GM23338 (cell line): ENCODE measurements around the gene NAPG.
"Not testable (repeated sequence)": the region's sequence is repeated elsewhere in the genome, so short reads cannot be mapped to it uniquely, and the experiment has no call there.

Experiments
- EZH2 ChIP-seq: fragments of 200-600 bp; sonication (generic); IDR thresholded peaks from one replicate; pipeline ENCODE4 v1.8.0; 2017; ENCODE audit warnings: antibody characterized with exemption, mild to moderate bottlenecking, low read depth; ENCODE audit not compliant: unreplicated experiment
- EZH2phosphoT487 ChIP-seq: fragments of 200-600 bp; sonication (generic); IDR thresholded peaks from one replicate; pipeline ENCODE4 v1.8.1; 2018; ENCODE audit warnings: antibody characterized with exemption; ENCODE audit not compliant: unreplicated experiment
- JUNB ChIP-seq: IDR thresholded peaks from one replicate; pipeline ENCODE4 v1.6.1; 2016; ENCODE audit warnings: antibody characterized with exemption; ENCODE audit not compliant: unreplicated experiment
- POLR2AphosphoS5 ChIP-seq: IDR thresholded peaks from 2 replicates; pipeline ENCODE4 v1.6.1; 2016; ENCODE audit warnings: antibody characterized with exemption, low read depth
- TF ChIP-seq, protein P1 (sequence below), 2 experiments: fragments of 200-600 bp in 1 of 2; sonication (generic) in 1 of 2; conservative IDR thresholded peaks; 2 replicates each; pipeline versions ENCODE4 v1.5.1 to v1.6.1; 2016 to 2017; ENCODE audit warnings: antibody characterized with exemption in 2 of 2, low read depth in 2 of 2, mild to moderate bottlenecking in 2 of 2, moderate library complexity in 1 of 2
- TF ChIP-seq, protein P2 (sequence below): IDR thresholded peaks from one replicate; pipeline ENCODE4 v1.6.1; 2018; ENCODE audit warnings: antibody characterized with exemption; ENCODE audit not compliant: unreplicated experiment

DNA sequence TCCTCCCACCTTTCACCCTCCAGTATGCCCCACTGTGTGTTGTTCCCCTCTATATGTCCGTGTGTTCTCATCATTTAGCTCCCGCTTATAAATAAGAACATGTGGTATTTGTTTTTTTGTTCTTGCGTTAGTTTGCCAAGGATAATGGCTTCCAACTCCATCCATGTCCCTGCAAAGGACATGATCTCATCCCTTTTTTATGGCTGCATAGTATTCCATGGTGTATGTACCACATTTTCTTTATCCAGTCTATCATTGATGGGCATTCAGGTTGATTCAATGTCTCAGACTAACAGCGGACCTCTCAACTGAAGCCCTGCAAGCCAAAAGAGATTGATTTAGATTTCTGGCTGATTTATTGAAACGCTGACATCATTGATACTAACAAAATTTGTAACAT lies 44.1 kb downstream of the NAPG start:
- TF ChIP-seq, protein P1, sequence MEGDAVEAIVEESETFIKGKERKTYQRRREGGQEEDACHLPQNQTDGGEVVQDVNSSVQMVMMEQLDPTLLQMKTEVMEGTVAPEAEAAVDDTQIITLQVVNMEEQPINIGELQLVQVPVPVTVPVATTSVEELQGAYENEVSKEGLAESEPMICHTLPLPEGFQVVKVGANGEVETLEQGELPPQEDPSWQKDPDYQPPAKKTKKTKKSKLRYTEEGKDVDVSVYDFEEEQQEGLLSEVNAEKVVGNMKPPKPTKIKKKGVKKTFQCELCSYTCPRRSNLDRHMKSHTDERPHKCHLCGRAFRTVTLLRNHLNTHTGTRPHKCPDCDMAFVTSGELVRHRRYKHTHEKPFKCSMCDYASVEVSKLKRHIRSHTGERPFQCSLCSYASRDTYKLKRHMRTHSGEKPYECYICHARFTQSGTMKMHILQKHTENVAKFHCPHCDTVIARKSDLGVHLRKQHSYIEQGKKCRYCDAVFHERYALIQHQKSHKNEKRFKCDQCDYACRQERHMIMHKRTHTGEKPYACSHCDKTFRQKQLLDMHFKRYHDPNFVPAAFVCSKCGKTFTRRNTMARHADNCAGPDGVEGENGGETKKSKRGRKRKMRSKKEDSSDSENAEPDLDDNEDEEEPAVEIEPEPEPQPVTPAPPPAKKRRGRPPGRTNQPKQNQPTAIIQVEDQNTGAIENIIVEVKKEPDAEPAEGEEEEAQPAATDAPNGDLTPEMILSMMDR (conservative IDR thresholded peaks at IDR 0.05; ENCODE audit: low read depth in 2 of 2), result not testable (repeated sequence)
- TF ChIP-seq EZH2phosphoT487, JUNB, EZH2, POLR2AphosphoS5: not testable (repeated sequence)
- TF ChIP-seq, protein P2, sequence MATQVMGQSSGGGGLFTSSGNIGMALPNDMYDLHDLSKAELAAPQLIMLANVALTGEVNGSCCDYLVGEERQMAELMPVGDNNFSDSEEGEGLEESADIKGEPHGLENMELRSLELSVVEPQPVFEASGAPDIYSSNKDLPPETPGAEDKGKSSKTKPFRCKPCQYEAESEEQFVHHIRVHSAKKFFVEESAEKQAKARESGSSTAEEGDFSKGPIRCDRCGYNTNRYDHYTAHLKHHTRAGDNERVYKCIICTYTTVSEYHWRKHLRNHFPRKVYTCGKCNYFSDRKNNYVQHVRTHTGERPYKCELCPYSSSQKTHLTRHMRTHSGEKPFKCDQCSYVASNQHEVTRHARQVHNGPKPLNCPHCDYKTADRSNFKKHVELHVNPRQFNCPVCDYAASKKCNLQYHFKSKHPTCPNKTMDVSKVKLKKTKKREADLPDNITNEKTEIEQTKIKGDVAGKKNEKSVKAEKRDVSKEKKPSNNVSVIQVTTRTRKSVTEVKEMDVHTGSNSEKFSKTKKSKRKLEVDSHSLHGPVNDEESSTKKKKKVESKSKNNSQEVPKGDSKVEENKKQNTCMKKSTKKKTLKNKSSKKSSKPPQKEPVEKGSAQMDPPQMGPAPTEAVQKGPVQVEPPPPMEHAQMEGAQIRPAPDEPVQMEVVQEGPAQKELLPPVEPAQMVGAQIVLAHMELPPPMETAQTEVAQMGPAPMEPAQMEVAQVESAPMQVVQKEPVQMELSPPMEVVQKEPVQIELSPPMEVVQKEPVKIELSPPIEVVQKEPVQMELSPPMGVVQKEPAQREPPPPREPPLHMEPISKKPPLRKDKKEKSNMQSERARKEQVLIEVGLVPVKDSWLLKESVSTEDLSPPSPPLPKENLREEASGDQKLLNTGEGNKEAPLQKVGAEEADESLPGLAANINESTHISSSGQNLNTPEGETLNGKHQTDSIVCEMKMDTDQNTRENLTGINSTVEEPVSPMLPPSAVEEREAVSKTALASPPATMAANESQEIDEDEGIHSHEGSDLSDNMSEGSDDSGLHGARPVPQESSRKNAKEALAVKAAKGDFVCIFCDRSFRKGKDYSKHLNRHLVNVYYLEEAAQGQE, result not testable (repeated sequence)
